ENCODE data around the gene CAPN15.

CAPN15 gene

DNA sequence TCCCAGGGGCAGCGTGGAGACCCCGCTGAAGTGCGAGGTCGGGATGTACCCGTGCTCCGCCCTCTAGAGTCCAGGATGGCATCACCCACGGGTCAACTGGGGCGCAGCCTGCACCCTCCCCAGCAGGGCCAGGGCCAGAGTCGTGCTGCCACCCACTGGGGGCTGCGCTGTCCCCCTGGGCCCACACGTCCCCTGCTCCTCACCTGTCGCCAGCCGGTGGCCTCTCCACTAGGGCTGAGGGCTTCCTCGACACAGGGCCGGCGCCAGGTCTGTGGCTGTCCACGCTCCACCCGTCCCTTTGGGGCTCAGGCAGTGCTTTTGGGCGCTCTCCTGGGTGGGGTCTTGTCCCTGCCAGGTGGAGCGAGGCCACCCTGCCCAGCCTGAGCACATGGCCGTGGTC, 21.1 kb downstream of the CAPN15 start:
- DNase-seq: no peak

DNA sequence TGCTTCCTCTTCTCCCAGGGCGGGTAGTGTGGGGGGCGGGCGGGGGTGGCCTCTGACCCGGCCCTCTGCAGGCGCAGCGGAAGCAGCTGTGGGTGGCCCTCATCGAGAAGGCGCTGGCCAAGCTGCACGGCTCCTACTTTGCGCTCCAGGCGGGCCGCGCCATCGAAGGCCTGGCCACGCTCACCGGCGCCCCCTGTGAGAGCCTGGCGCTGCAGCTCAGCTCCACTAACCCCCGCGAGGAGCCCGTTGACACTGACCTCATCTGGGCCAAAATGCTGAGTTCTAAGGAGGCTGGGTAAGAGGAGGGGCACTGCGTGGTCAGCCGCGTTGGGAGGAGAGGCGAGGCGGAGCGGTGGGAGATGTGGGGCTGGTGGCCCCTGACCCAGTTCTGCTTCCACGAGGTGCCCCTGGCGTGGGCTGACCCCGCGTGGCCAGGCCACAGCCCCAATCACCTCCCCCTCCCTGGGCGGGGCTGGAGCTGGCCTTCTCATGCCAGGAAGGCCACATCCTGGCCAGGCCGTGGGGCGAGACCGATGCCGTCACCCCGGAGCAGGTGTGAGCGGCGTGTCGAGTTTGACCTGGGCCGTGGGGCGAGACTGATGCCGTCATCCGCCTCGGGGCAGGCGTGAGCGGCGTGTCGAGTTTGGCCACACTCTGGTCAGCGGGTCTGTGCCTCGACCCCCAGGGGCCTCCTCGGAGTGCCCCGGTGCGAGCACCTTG, 22.2 kb downstream of the CAPN15 start:
- no peak for DNase-seq

DNA sequence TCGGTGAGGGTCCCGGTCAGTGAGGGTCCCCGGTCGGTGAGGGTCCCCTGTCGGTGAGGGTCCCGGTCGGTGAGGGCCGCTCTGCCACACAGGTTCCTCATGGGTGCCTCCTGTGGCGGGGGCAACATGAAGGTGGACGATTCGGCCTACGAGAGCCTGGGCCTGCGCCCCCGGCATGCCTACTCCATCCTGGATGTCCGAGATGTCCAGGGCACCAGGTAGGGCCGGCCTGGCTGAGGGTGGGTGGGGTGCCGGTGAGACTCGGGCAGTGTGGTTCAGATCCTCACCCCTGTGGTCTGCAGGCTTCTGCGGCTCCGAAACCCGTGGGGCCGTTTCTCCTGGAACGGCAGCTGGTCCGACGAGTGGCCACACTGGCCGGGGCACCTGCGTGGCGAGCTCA, 23.7 kb downstream of the CAPN15 start:
- no peak for DNase-seq

DNA sequence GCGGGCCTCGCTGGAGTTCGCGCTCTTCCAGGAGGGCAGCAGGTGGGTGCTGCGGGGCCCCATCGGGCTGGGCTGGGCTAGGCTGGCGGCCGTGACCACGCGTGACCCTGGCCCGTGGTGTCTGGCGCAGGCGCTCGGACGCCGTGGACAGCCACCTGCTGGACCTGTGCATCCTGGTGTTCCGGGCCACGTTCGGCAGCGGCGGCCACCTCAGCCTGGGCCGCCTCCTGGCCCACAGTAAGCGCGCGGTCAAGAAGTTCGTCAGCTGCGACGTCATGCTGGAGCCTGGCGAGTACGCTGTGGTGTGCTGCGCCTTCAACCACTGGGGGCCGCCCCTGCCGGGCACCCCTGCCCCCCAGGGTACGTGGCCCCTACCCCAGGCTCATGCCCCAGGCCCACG, 24.7 kb downstream of the CAPN15 start:
- no peak for DNase-seq

DNA sequence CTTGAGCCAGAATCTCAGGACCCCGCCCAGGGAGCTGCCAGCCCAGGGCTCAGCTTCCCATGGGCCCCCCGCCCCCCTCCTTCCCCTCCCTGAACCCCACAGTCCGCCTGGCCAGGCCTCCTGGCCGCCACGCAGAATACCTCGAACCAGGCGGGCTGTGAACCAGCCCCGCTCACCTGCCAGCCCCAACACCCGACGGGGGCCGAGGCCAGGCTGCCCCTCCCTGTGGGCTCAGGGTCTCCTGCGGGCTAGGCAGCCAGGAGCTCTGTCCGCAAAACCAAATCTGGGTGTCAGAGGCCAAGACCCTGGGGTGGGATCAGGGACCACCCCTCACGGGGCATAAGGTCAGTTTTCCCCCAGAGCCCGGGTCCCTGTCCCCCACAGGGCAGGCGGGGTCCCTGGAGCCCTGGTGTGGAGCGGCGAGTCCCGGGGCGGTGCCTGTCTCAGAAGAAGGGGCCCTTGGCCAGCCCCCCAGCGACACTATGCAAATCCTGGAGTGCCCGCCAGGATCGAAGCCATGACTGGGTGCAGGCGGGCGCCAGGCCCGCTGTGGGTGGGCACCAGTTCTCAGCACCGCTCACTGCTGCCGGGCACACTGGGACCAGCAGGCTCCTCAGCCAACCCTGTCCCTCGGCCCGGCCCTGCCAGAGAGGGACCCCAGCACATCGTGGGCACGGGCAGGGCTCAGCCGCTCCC, 26.2 kb downstream of the CAPN15 start:
- DNase-seq: no peak

DNA sequence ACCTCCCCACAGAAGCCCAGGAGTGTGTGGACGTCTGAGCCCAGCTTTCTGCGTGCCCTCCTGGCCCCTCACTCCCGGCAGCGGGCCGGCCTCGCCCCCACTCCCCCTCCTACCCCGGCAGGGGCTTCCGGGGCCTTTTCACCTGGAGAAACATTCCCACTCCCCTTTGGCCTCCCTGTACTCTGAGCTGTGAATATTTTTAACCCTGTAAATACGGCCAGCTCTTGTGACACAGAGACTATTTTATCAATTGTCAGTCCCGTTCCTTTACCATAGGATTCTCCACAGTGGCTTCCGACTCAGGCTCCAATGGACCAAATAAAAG, 26.7 kb downstream of the CAPN15 start:
- no peak for DNase-seq

DNA sequence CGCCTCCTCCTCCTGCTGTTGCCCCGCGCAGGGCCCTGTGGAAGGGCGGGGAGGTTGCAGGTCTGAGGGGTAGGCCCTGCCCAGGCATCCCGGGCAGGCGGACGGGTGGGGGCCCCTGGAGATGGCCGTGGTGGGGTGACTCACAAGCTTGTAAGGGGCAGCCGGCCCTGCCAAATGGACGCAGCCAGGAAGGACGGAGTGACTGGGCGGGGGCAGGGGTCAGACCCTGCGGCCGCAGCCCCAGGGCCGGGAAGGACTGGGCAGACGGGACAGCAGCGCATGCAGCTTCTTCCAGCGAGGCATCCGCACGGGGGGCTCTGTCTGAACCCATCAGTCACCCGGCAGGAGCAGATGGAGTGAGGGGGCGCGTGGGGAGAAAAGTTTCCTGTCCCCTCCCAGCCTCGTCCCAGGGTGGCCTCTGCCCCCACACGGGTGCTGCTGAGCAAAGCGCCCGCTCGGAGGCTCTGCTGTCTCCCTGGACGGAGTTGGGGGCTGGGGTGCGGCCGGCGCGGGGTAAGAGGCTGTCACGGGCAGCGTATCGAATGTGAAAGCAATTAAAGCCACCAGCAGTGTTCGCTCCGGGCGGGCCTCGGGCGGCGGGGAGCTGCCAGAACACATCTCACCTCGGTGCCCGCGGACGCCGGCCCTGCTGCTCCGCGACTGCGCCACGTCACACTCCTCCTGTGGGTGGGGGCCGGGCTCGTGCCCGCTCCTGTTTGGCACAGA, 27.3 kb downstream of the CAPN15 start:
- DNase-seq: no peak

DNA sequence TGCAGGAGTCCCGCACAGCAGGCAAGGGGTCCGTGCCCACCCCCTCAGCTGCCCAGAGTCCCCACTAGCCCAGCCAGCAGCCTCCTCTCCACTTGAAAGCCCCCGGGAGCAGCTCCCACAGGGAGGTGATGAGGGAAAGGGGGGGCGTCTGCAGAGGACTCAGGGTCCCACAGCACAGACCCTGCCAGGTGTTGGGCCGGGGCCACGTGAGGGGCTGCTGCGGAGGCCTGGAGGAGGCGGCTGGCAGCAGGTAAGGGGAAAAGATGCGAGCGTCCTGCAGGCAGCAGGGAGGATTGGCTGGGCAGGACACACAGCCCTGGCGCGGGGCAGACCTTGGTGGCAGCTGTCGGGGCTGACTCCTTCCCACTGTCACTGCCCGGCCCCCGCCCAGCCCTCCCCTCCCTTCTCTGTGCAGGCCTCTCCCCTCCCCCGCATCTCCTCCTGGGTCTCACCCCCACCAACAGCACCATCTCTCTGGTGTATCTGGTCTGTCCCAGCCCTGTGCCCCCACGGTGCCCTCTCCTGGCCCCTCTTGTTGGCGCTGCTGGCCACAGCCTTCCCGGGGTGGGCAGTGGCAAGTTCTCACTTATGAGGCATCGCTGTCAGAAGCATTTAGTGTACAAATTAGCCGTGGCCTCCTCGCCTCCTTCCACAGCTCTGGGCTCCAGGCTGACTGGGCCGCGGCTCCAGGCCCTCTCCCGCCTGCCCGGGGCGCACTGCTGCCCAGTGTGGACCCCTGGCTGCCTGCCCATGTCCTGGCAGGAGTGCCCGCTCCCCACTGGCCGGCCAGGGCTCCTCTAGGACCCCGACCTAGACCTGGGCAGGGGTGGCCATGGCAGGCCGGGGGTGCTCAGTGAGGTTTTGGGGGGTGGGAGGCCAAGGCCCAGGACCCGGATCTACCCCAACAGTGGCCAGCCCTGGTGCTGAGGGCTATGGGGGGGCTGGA, 28.3 kb downstream of the CAPN15 start:
- DNase-seq: no peak

DNA sequence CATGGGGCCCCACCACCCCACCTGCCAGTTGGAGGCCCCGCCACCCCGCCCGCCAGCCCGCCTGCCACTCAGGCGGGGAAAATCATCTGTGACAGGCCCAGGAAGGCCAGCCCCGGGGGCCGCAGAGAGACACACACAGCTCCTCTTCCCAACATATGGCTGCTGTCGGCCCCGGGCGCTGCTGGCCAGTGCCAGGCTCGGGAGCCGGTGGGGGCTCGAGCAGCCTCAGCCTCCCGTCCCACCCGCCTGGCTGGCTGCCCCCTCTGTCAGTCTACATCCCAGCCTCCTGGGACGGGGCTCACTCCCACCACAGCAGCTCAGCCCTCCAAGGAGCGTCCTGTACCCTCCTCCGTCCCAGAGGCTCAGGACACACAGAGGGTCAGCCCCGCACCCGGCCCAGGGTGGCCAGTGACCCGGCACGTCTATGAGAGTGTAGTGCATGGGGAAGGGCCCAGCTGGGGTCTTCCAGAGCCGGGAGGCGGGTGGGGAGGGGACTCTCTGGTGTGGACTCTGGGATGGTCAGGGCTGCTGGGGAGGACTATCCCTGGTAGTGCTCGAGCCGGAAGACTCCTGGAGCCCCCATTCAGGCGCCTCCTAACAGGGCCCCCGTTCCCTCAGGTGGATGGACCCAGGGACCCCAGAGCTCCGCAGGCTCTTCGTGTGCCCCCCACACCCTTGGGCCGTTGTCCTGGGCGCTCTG, 29.1 kb downstream of the CAPN15 start:
- no peak for DNase-seq

DNA sequence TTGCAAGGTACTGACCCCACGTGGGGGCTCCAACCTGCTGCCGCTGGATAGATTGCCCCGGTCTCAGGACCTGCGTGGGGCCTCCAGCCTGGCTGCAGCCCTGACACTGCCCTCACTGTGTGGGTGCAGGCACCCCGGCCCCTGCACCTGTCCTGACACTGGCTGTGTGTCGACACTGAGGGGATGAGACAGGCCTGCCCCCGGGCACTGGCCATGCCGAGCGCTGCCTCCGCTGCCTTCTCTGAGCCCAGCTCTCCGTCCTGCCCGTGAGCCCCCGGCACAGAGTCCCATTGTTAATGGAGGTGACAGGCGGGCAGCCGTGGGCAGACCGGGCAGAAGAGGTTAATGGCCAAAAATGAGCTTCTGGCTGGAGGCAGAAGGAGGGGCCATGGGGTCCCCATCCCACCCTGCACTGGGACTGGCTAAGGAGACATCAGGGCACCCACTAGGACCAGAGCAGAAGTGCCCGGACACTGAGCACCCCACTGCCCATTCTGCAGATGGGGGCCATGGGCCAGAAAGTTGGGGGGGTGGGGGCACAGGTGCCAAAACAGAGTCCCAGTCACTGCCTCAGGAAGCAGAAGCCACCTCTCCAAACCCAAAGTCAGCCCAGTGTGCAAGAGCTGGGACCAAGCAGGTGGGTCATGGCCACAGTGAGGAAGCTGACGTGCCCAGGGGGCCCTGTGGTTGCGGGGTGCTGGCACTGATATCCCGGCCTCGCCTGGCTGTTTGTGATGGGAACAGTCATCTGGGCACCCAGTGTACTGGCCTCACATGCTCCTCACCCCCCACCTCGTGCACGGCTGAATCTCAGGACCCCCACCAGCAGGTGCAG, 30.2 kb downstream of the CAPN15 start:
- no peak for DNase-seq

DNA sequence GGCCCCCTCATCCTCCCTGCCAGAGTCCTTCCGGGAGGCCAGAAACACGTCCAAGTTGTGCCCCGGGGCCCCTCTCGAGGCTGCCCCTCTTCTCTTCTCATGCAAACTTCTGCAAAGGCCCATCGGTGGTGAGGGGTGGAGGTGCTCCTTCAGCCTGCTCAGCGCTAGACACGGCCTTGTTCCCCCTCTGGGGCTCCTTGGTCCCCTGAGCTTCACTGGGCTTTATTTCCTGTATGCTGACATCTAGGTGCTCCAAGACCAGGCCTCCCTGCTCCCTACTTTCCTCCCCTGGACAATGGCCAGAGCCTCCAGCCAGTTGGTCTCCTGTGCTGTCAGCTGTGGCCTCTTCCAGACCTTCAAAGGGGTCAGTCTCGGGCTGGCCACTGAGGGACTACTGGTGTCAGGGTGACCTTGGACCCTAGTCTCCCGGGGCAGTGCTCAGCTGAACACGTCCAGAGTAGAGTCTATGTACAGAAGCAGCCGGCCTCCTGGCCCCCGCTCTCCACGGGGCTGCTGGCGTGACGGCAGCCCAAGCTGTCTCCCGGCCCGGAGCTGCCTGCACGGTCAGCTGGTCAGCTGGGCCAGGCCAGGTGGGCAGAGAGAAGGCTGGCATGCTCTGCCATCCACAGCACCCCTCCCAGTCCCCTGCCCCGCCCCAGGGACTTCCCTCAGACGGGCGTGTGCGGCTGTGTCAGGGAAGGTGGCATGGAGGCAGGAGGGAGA, 30.9 kb downstream of the CAPN15 start:
- no peak for DNase-seq

DNA sequence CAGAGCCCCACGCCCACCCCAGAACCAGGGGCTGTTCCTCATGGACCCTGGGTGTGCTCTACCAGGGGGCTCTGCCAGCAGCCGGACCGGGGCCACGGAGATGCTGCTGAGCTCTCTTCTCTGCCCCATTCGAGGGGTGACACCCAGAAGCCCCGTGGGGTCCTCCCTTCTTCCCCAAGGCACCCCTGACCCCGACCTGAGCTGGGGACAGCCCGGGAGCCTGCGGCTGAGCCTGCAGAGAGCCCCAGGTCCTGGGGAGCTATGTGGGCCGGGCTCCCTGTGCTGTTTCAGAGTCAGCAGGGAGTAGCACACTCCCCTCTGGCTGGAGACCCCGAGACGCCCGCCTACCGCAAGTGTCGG, 31.5 kb downstream of the CAPN15 start:
- DNase-seq: no peak

DNA sequence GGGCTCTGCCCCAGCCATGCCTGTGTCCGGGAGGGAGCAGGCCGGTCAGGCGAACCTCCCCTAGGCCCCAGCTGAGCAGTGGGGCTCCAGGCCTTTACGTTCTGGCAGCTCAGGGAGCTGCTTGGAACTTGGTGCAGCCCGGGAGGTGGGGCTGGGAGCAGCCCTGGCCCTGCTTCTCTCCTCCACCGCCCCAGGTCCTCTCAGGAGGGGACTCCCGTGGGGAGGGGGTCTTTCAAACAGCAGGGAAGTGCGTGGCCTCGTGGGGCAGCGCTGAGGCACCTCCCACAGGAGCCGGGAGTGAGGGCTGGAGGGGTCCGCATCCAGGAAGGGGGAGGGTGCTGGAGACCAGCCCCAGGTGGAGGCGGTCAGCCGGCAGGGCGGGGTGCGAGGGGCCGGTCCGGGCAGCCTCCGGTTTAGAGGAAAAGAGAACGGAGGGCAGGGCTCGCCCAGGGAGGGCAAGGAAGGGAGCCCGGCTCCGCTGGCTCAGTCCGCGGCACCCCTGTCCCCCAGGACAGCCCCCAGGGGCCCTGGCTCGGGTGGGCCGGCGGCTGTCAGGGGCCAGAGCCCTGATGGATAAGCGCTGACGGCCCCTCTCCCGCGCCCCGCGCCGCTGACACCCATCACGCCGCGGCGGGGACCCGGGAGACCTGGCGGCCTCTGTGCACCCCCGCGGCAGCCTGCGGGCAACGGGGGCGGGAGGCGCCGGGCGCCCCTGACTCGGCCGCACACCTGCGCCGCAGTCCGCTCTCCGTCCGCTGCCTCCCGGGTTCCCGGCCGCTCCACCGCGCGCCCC, 32.1 kb downstream of the CAPN15 start:
- no peak for DNase-seq

DNA sequence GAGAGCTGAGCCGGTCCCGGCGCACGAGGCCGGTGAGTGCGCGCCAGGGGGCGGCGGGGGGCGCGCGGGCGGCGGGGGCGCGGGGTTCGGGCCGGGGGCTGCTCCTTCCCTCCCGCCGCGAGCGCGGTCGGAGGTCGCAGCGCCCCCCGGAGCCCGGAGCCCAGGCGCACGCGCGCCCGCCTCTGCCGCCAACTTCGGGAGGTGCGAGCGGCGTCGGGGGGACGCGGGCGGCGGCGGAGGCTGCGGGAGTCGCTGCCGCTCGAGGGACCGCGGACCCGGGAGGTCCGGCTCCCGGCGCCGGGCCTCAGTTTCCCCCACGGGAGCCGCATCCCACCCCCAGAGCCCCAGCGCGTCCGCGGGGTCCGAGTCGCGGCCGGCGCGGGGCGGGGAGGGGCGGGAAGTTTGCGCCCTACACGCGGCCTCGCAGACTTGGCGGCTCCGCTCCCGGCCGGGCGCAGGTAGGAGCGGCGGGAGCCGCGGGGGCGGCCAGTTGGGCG, 32.7 kb downstream of the CAPN15 start, which contains the start of gene PRR35:
Gene PRR35 (plus strand): TSS at position 191 of the 497 bp plus-strand sequence. CDS start 2,901 bp downstream, outside the sequence.
- no peak for DNase-seq

DNA sequence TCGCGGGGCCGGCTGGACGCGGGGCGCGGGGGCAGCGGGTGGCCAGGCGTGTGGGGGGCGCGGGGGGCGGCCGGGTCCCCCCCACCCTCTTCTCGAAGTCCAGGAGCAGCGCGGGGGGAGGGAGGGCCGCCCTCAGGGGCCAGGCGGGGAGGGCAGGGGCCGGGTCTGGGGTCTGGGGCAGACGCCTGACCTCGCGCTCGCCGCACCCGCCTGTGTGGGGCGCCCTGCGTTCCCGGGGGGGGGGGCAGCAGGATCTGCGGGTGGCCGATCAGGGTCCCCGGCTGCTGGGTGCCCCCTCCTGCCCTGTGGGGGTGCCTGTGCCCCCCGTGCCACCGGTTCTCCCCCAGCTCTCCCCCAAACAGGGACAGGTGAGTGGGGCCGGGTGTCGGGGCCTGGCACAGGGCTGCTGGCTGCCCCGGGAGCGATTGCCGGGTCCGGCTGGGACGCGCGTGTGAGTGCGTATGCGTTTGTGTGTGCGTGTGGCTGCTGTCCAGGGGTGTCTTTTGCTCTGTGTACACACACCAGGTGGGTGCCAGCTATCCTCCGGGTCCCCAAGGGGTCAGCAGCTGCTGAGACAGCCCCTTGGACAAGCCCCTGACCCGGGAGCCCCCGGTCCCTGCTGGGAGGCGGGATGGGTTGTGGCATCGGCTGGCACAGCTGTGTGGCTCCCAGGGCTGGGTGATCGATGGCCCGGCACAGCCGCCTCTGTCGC, 33.3 kb downstream of the CAPN15 start:
- DNase-seq: no peak

DNA sequence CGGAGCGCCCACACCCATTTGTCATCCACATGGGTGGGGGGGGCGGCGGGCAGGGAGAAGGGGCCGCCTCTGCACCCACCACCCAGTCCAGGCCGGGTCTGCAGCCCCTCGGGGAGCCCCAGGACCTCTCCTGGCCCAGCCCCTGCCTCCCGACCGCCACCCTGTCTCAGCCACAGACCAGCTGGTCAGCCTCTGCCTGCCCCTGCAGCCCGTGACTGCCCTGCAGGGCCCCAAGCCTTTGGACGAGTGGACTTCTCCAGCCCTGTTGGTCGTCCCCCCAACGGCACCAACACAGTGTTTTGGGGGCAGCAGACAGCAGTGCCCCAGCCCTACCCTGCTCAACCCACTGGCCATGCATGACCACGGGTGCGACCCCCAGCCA, 33.9 kb downstream of the CAPN15 start:
- DNase-seq: no peak

DNA sequence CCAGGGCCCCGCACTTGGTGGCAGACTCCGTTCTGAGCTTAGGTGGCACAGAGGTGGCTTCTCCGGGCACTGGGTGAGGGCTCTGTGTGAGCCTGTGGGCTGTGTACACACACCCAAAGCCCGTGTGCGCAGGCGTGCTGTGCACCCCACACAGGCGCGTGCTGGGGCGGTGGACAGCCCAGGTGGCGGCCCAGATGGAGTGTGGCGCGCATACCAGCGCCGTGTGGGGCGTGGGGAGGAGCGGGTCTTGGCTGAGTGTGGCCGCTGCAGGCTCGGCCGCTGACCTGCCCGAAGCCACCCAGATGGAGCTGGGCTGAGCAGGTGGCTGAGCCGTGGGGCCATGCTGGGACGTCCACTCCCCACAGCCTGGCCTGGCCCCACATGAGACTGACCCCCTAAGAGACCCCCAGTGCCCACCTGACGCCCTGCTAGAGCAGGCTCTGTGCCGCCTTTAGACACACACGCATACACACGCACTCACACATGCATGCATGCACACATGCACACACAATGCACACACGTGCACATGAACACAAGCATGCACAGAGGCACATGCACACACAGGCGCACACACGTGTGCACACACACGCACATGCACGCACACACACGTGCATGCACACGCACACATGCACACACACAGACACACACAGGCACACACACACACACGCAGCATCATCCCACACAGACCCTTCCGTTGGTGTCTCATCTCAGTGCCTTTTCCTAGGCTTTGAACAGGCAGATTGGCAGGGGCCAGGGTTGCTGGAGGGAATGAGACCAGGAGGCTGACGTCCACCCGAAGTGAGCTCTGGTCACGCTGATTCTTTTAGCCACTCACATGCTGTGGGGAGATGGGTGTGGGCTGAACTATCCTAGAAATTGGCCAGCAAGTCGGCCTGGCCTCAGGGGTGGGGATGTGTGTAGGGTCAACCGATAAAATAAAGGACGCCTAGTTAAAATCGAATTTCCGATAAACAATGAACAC, 34.7 kb downstream of the CAPN15 start:
- no peak for DNase-seq

Data from activated gamma-delta T cell (primary cell).